BE2C (cell line): ENCODE data around the gene OR2M2.

ENCODE experiments used
- DNase-seq: peaks from one replicate; pipeline ENCODE4 v3.0.0-alpha.2; 2020
- H3K27me3 ChIP-seq: fragments of 250-450 bp; sonication (Bioruptor Pico); 2 replicates; pipeline ENCODE4 v1.5.1; 2020; ENCODE audit warnings: mild to moderate bottlenecking
- H3K36me3 ChIP-seq: fragments of 250-450 bp; sonication (Bioruptor Pico); 2 replicates; pipeline ENCODE4 v1.5.1; 2020; ENCODE audit warnings: mild to moderate bottlenecking
- H3K4me1 ChIP-seq: fragments of 250-450 bp; sonication (Bioruptor Pico); 2 replicates; pipeline ENCODE4 v1.5.1; 2020
- H3K4me3 ChIP-seq: 2 replicates; pipeline ENCODE4 v1.5.1; 2011; ENCODE audit warnings: low read depth, low read length
- H3K9me3 ChIP-seq: fragments of 250-450 bp; sonication (Bioruptor Pico); 2 replicates; pipeline ENCODE4 v1.5.1; 2020
- TF ChIP-seq, protein P1 (sequence below): IDR thresholded peaks from 2 replicates; pipeline ENCODE4 v1.5.1; 2012; ENCODE audit warnings: mild to moderate bottlenecking, low read depth, low read length

OR2M2 gene

DNA sequence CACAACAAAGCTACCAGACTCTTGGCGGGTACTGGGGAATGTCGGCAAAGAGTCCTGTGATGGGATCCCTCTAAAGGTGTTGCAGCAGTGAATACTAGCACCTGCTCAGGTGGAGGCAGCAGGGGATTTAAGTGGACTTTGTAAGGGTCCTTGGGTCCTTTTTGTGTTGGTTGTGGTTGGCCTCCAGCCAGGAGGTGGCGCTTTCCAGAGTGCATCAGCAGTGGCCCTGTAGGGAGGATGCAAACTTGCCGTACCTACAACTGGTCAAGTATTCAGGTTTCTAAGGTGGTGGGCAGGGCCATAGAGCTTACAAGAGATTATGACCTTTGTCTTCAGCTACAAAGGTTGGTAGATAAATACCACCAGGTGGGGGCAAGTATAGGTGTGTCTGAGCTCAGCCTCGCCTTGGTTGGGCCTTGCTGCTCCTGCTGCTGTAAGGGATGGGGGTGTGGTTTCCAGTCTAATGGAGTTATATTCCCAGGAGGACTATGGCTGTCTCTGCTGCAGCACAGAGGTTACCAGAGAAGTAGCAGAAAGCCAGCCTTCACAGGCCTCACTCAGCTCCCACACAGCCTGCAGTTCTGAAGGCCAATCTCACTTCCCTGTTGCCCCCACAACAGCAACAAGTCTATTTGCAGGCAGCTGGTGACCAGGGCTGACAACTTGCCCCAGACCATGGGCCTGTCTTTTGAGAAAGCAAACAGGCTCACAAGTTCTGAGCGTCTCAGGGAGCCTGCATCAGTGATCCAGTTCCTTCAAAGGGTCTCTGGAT lies 22.4 kb upstream of the OR2M2 start:
- Histone ChIP-seq H3K4me3 (no peak overlapping the region), H3K9me3 (no peaks in the 10 kb centered on the region; the same call in none of the 2 replicates), H3K4me1 (no peaks in the 10 kb centered on the region), H3K27me3 (no peaks in the 10 kb centered on the region), H3K36me3 (no peaks in the 10 kb centered on the region)
- TF ChIP-seq, protein P1, sequence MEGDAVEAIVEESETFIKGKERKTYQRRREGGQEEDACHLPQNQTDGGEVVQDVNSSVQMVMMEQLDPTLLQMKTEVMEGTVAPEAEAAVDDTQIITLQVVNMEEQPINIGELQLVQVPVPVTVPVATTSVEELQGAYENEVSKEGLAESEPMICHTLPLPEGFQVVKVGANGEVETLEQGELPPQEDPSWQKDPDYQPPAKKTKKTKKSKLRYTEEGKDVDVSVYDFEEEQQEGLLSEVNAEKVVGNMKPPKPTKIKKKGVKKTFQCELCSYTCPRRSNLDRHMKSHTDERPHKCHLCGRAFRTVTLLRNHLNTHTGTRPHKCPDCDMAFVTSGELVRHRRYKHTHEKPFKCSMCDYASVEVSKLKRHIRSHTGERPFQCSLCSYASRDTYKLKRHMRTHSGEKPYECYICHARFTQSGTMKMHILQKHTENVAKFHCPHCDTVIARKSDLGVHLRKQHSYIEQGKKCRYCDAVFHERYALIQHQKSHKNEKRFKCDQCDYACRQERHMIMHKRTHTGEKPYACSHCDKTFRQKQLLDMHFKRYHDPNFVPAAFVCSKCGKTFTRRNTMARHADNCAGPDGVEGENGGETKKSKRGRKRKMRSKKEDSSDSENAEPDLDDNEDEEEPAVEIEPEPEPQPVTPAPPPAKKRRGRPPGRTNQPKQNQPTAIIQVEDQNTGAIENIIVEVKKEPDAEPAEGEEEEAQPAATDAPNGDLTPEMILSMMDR: no peak
- no peak for DNase-seq

DNA sequence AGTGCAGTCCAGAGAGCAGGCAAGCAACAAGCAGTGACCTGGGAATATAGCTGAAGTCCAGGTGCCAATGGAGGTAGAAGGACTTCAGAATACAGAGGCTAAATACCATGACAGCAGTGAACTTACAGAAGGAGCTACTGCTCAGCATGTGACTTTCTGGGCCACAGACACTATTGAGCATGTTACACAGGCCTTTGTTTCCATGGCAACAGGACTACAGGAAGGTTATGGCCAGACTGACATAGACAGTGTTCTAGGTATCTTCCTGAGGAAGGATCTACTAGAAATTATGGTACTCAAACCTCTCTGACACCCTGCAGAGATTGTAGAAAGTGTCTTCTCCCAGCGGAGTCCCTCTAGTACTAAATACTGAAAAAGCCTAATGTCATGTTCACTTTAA lies 18.7 kb upstream of the OR2M2 start:
- H3K4me1 ChIP-seq: no peaks in the 10 kb centered on the region
- H3K4me3 ChIP-seq: no peak overlapping the region
- H3K9me3 ChIP-seq: no peaks in the 10 kb centered on the region; the same call in none of the 2 replicates
- TF ChIP-seq, protein P1: no peak
- no peaks in the 10 kb centered on the region for H3K27me3 ChIP-seq
- no peak for DNase-seq
- no peaks in the 10 kb centered on the region for H3K36me3 ChIP-seq

DNA sequence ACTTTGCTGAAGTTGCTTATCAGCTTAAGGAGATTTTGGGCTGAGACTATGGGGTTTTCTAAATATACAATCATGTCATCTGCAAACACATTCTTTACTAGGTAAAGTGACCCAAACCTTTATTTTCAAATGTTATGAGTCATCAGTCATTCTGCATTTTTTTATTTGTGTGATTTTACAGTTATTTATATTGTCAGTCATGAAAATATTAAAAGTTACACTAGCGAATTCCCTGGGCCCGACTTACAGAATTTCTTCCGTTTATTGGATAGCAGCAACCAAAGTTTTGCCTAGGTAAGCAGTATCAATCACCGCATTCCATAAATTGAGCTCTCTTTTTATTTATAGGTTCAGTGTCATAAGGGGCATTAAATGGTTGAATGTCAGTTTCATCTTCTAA lies 15.9 kb upstream of the OR2M2 start:
- no peak overlapping the region for H3K4me3 ChIP-seq
- H3K4me1 ChIP-seq: no peaks in the 10 kb centered on the region
- H3K36me3 ChIP-seq: no peaks in the 10 kb centered on the region
- no peaks in the 10 kb centered on the region for H3K27me3 ChIP-seq
- no peaks in the 10 kb centered on the region; the same call in none of the 2 replicates for H3K9me3 ChIP-seq
- TF ChIP-seq, protein P1: no peak
- DNase-seq: no peak

DNA sequence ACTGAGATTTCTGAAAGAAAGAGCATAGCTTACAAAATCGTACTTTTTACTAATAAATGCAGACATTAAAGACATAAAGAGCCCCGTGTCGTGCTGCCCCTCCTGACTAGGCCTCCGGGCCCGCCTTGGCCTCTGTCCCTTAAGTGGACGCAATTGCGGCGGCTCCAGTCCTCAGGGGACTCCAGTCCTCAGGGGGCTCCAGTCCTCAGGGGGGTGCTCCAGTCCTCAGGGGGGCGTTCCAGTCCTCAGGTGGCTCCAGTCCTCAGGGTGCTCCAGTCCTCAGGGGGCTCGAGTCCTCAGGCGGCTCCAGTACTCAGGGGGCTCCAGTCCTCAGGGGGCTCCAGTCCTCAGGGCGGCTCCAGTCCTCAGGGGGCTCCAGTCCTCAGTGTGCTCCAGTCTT lies 10.6 kb upstream of the OR2M2 start:
- H3K9me3 ChIP-seq: no peaks in the 10 kb centered on the region
- no peaks in the 10 kb centered on the region for H3K36me3 ChIP-seq
- H3K4me3 ChIP-seq: no peak overlapping the region
- H3K27me3 ChIP-seq: no peaks in the 10 kb centered on the region
- H3K4me1 ChIP-seq: no peaks in the 10 kb centered on the region
- TF ChIP-seq, protein P1: no peak
- no peak for DNase-seq

DNA sequence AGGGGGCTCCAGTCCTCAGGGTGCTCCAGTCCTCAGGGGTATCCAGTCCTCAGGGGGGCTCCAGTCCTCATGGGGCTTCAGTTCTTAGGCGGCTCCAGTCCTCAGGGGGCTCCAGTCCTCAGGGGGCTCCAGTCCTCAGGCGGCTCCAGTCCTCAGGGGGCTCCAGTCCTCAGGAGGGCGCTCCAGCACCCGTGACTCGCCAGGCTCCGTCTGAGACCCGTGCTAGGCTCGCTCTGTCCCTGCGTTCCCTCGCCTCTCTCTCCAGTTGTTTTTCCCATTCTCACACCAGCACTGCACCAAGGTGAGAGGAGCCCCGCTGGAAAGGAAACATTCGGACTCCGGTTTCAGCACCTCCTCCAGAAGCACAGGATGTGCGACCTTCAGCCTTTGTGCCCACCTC lies 9.4 kb upstream of the OR2M2 start:
- H3K36me3 ChIP-seq: no peaks in the 10 kb centered on the region
- H3K27me3 ChIP-seq: no peaks in the 10 kb centered on the region
- TF ChIP-seq, protein P1: no peak
- DNase-seq: no peak
- H3K9me3 ChIP-seq: no peaks in the 10 kb centered on the region
- H3K4me1 ChIP-seq: no peaks in the 10 kb centered on the region
- no peak overlapping the region for H3K4me3 ChIP-seq

DNA sequence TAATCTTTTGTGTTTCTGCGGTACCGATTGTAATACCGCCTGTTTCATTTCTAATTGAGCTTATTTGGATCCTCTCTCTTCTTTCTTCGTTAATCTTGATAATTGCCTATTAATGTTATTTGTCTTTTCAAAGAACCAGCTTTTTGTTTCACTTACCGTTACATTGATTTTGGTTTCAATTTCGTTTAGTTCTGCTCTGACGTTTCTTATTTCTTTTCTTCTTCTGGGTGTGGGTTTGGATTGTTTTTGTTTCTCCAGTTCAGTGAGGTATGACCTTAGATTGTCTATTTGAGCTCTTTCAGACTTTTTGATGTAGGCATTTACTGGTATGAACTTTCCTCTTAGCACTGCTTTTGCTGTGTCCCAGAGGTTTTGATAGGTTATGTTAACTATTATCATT lies 9.4 kb downstream of the OR2M2 start:
- peaks cover 2% of the 10 kb centered on the region; the same call in 1 of the 2 replicates for H3K9me3 ChIP-seq
- TF ChIP-seq, protein P1: no peak
- H3K4me3 ChIP-seq: no peak overlapping the region
- H3K27me3 ChIP-seq: no peaks in the 10 kb centered on the region
- no peak for DNase-seq
- no peaks in the 10 kb centered on the region for H3K36me3 ChIP-seq
- H3K4me1 ChIP-seq: no peaks in the 10 kb centered on the region
